GM12878 (cell line): ENCODE results near the gene UCKL1. TPM values are rescaled to one million over a fixed set of nuclear protein-coding genes. Genes with fewer than 3 reads are reported as not detected.
A peak's percentile ranks its signal among the peaks of the same experiment; 100 is the strongest.

Experiments
- BACH1 ChIP-seq: fragments of 450-650 bp; IDR thresholded peaks from 2 replicates; pipeline ENCODE4 v1.6.1; 2017; ENCODE audit warnings: mild to moderate bottlenecking, borderline replicate concordance
- BMI1 ChIP-seq: fragments of 450-650 bp; IDR thresholded peaks from 2 replicates; pipeline ENCODE4 v1.6.1; 2016; ENCODE audit warnings: mild to moderate bottlenecking, moderate library complexity, borderline replicate concordance
- CEBPB ChIP-seq, 2 experiments: fragments of 150-350 bp in 1 of 2; IDR thresholded peaks; 2 replicates each; pipeline ENCODE4 v1.6.1; 2012 to 2014; ENCODE audit warnings: low read depth in 2 of 2, low read length in 2 of 2, borderline replicate concordance in 1 of 2, inconsistent platforms in 1 of 2
- CHD1 ChIP-seq: IDR thresholded peaks from 2 replicates; pipeline ENCODE4 v1.6.1; 2012; ENCODE audit warnings: low read depth, low read length, improper control_type of control experiment
- EED ChIP-seq: sonication (generic); IDR thresholded peaks from 2 replicates; pipeline ENCODE4 v1.6.1; 2016; ENCODE audit warnings: antibody characterized with exemption, low read depth
- EP300 ChIP-seq, 2 experiments: fragments of 150-350 bp in 1 of 2; IDR thresholded peaks; 2 replicates each; pipeline ENCODE4 v1.6.1; 2011 to 2012; ENCODE audit warnings: low read depth in 2 of 2, low read length in 2 of 2, borderline replicate concordance in 1 of 2, improper control_type of control experiment in 1 of 2, inconsistent platforms in 1 of 2; ENCODE audit not compliant: control insufficient read depth in 1 of 2
- FOXM1 ChIP-seq: IDR thresholded peaks from 2 replicates; pipeline ENCODE4 v1.6.1; 2012; ENCODE audit warnings: low read depth, mild to moderate bottlenecking, inconsistent platforms, low read length, moderate library complexity
- GATAD2B ChIP-seq: fragments of 450-650 bp; conservative IDR thresholded peaks from 2 replicates; pipeline ENCODE4 v1.6.1; 2017; ENCODE audit warnings: low read depth, mild to moderate bottlenecking, moderate library complexity
- HSF1 ChIP-seq: fragments of 150-350 bp; IDR thresholded peaks from 2 replicates; pipeline ENCODE4 v1.6.1; 2014; ENCODE audit warnings: mild to moderate bottlenecking, low read depth, low read length
- MTA2 ChIP-seq: fragments of 450-650 bp; IDR thresholded peaks from 2 replicates; pipeline ENCODE4 v1.6.1; 2016; ENCODE audit warnings: low read depth, mild to moderate bottlenecking, moderate library complexity
- NBN ChIP-seq: fragments of 450-650 bp; IDR thresholded peaks from 2 replicates; pipeline ENCODE4 v1.6.1; 2016
- NFXL1 ChIP-seq: fragments of 450-650 bp; IDR thresholded peaks from 2 replicates; pipeline ENCODE4 v1.6.1; 2017; ENCODE audit warnings: antibody characterized with exemption, mild to moderate bottlenecking, borderline replicate concordance
- NR2F1 ChIP-seq: fragments of 450-650 bp; conservative IDR thresholded peaks from 2 replicates; pipeline ENCODE4 v1.6.1; 2017; ENCODE audit warnings: mild to moderate bottlenecking
- NRF1 ChIP-seq: conservative IDR thresholded peaks from 2 replicates; pipeline ENCODE4 v1.6.1; 2011; ENCODE audit warnings: mild to moderate bottlenecking, low read depth, low read length, improper control_type of control experiment
- PAX5 ChIP-seq: IDR thresholded peaks from 2 replicates; pipeline ENCODE4 v1.6.1; 2011; ENCODE audit warnings: low read depth, low read length, borderline replicate concordance
- PML ChIP-seq: IDR thresholded peaks from 2 replicates; pipeline ENCODE4 v1.6.1; 2012; ENCODE audit warnings: low read length, inconsistent platforms
- POLR2A ChIP-seq: IDR thresholded peaks from 2 replicates; pipeline ENCODE4 v1.6.1; 2011; ENCODE audit warnings: low read depth, mild to moderate bottlenecking, low read length
- POLR2AphosphoS2 ChIP-seq: IDR thresholded peaks from 2 replicates; pipeline ENCODE4 v1.6.1; 2011; ENCODE audit warnings: low read depth, mild to moderate bottlenecking, low read length, improper control_type of control experiment, moderate library complexity
- POLR2AphosphoS5 ChIP-seq: IDR thresholded peaks from 2 replicates; pipeline ENCODE4 v1.6.1; 2011; ENCODE audit warnings: mild to moderate bottlenecking, low read length, inconsistent platforms
- RAD21 ChIP-seq: IDR thresholded peaks from 2 replicates; pipeline ENCODE4 v1.6.1; 2011; ENCODE audit warnings: mild to moderate bottlenecking, low read depth, low read length, moderate library complexity; ENCODE audit not compliant: insufficient read depth
- SREBF1 ChIP-seq: IDR thresholded peaks from 2 replicates; pipeline ENCODE4 v1.6.1; 2012; ENCODE audit warnings: mild to moderate bottlenecking, low read length
- STAT1 ChIP-seq: fragments of 450-650 bp; conservative IDR thresholded peaks from 2 replicates; pipeline ENCODE4 v1.6.1; 2014; ENCODE audit warnings: antibody characterized with exemption, mild to moderate bottlenecking
- TARDBP ChIP-seq: IDR thresholded peaks from 2 replicates; pipeline ENCODE4 v1.6.1; 2016; ENCODE audit warnings: borderline replicate concordance
- ZNF24 ChIP-seq: fragments of 450-650 bp; IDR thresholded peaks from 2 replicates; pipeline ENCODE4 v1.6.1; 2017; ENCODE audit warnings: antibody characterized with exemption, mild to moderate bottlenecking
- polyA plus RNA-seq, 11 experiments: library from polyadenylated mRNA; depleted of rRNA in 4 of 11; unstranded in 6 of 11; stranded (reverse) in 5 of 11; fragments of >200 nt; fragmentation: Nextera tagmentation in 4 of 11; fragmentation: Illumina TruSeq in 1 of 11; extraction: Ambion mirVana in 4 of 11; extraction: Trizol in 1 of 11; gene quantifications; 1 replicate in 1 of 11; 2 replicates in 10 of 11; pipeline versions ENCODE4 v1.2.1 to v1.2.3, GENCODE V29; 2011 to 2016; ENCODE audit warnings: inconsistent platforms in 2 of 11, missing spikeins in 2 of 11, low read depth in 1 of 11
- total RNA-seq, 4 experiments: library from RNA; depleted of rRNA in 3 of 4; stranded (reverse); fragments of >200 nt in 3 of 4; fragmentation: Illumina TruSeq in 1 of 4; extraction: Trizol in 1 of 4; gene quantifications; 2 replicates each; pipeline versions ENCODE4 v1.2.1 to v1.2.3, GENCODE V29; 2013 to 2021
- TF ChIP-seq, protein P1 (sequence below): IDR thresholded peaks from 2 replicates; pipeline ENCODE4 v1.6.1; 2012; ENCODE audit warnings: low read depth, low read length, improper control_type of control experiment
- TF ChIP-seq, protein P2 (sequence below): fragments of 450-650 bp; IDR thresholded peaks from 2 replicates; pipeline ENCODE4 v1.6.1; 2017; ENCODE audit warnings: mild to moderate bottlenecking, moderate library complexity
- TF ChIP-seq, protein P3 (sequence below): IDR thresholded peaks from 2 replicates; pipeline ENCODE4 v1.6.1; 2011; ENCODE audit warnings: low read depth, low read length, improper control_type of control experiment, borderline replicate concordance

The UCKL1 gene
- total and polyA plus RNA-seq, 10 of the 15 experiments (the other 5 are each of a cell fraction or from before 2014, with no cell fraction given), result 2.4 to 36.3 (median 24.8) TPM

- TF ChIP-seq EP300 (IDR thresholded peaks at IDR 0.05; ENCODE audit: borderline replicate concordance in 1 of 2, control insufficient read depth in 1 of 2, low read depth in 2 of 2, low read length in 2 of 2), result no peak
- TF ChIP-seq, protein P1, sequence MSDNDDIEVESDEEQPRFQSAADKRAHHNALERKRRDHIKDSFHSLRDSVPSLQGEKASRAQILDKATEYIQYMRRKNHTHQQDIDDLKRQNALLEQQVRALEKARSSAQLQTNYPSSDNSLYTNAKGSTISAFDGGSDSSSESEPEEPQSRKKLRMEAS, result no peak
- no peak for TF ChIP-seq NFXL1
- no peak for TF ChIP-seq SREBF1
- TF ChIP-seq GATAD2B, result no peak
- no peak for TF ChIP-seq ZNF24
- TF ChIP-seq NBN, result no peak
- TF ChIP-seq POLR2AphosphoS2, result peak; percentile 11; the same call in 1 of the 2 replicates
- peak; percentile 53; the same call in 1 of the 2 replicates for TF ChIP-seq POLR2A
- TF ChIP-seq MTA2, result no peak
- no peak for TF ChIP-seq RAD21
- TF ChIP-seq NR2F1, result no peak
- no peak for TF ChIP-seq TARDBP
- no peak for TF ChIP-seq NRF1
- no peak for TF ChIP-seq FOXM1
- TF ChIP-seq PML, result no peak
- 0 out of 2 replicates have a peak, but pooled peaks have one; percentile 5 for TF ChIP-seq PAX5
- no peak for TF ChIP-seq CEBPB (IDR thresholded peaks at IDR 0.05; ENCODE audit: borderline replicate concordance in 1 of 2, low read depth in 2 of 2, low read length in 2 of 2)
- no peak for TF ChIP-seq CHD1
- TF ChIP-seq BACH1, result no peak
- no peak for TF ChIP-seq EED
- TF ChIP-seq, protein P2, sequence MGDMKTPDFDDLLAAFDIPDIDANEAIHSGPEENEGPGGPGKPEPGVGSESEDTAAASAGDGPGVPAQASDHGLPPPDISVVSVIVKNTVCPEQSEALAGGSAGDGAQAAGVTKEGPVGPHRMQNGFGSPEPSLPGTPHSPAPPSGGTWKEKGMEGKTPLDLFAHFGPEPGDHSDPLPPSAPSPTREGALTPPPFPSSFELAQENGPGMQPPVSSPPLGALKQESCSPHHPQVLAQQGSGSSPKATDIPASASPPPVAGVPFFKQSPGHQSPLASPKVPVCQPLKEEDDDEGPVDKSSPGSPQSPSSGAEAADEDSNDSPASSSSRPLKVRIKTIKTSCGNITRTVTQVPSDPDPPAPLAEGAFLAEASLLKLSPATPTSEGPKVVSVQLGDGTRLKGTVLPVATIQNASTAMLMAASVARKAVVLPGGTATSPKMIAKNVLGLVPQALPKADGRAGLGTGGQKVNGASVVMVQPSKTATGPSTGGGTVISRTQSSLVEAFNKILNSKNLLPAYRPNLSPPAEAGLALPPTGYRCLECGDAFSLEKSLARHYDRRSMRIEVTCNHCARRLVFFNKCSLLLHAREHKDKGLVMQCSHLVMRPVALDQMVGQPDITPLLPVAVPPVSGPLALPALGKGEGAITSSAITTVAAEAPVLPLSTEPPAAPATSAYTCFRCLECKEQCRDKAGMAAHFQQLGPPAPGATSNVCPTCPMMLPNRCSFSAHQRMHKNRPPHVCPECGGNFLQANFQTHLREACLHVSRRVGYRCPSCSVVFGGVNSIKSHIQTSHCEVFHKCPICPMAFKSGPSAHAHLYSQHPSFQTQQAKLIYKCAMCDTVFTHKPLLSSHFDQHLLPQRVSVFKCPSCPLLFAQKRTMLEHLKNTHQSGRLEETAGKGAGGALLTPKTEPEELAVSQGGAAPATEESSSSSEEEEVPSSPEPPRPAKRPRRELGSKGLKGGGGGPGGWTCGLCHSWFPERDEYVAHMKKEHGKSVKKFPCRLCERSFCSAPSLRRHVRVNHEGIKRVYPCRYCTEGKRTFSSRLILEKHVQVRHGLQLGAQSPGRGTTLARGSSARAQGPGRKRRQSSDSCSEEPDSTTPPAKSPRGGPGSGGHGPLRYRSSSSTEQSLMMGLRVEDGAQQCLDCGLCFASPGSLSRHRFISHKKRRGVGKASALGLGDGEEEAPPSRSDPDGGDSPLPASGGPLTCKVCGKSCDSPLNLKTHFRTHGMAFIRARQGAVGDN, result no peak; the same call in 1 of the 2 replicates
- no peak for TF ChIP-seq STAT1
- TF ChIP-seq HSF1, result no peak
- no peak for TF ChIP-seq BMI1
- TF ChIP-seq POLR2AphosphoS5, result peak; percentile 31; the same call in 1 of the 2 replicates
- TF ChIP-seq, protein P3, sequence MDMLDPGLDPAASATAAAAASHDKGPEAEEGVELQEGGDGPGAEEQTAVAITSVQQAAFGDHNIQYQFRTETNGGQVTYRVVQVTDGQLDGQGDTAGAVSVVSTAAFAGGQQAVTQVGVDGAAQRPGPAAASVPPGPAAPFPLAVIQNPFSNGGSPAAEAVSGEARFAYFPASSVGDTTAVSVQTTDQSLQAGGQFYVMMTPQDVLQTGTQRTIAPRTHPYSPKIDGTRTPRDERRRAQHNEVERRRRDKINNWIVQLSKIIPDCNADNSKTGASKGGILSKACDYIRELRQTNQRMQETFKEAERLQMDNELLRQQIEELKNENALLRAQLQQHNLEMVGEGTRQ, result no peak
These were observed 20.9 kb upstream of the UCKL1 start (continued) for GRCh38 chr20:63976980-63977738.
